GM06990 (cell line): ENCODE measurements around the gene S100A7A.

Experiments used
- DNase-seq: peaks from one replicate; pipeline ENCODE4 v3.0.0-alpha.2; 2011; ENCODE audit not compliant: insufficient read length; ENCODE audit errors: extremely low read depth
- H3K27me3 ChIP-seq: replicated peaks from 2 replicates; pipeline ENCODE4 v1.6.0; 2011; ENCODE audit warnings: low read length; ENCODE audit not compliant: control insufficient read depth, insufficient read depth
- H3K36me3 ChIP-seq: 2 replicates; pipeline ENCODE4 v1.5.1; 2011; ENCODE audit warnings: low read length; ENCODE audit not compliant: control insufficient read depth, insufficient read depth
- H3K4me3 ChIP-seq: replicated peaks from 2 replicates; pipeline ENCODE4 v1.5.1; 2011; ENCODE audit warnings: low read depth, mild to moderate bottlenecking, control low read depth, low read length
- TF ChIP-seq, protein P1 (sequence below): IDR thresholded peaks from 2 replicates; pipeline ENCODE4 v1.5.1; 2011; ENCODE audit warnings: low read length, control low read depth, mild to moderate bottlenecking, inconsistent platforms; ENCODE audit not compliant: insufficient read depth, poor library complexity, severe bottlenecking

Gene S100A7A

GRCh38 chr1:153389973-153390879, 26.1 kb upstream of the S100A7A start:
- no peak for DNase-seq
- TF ChIP-seq, protein P1, sequence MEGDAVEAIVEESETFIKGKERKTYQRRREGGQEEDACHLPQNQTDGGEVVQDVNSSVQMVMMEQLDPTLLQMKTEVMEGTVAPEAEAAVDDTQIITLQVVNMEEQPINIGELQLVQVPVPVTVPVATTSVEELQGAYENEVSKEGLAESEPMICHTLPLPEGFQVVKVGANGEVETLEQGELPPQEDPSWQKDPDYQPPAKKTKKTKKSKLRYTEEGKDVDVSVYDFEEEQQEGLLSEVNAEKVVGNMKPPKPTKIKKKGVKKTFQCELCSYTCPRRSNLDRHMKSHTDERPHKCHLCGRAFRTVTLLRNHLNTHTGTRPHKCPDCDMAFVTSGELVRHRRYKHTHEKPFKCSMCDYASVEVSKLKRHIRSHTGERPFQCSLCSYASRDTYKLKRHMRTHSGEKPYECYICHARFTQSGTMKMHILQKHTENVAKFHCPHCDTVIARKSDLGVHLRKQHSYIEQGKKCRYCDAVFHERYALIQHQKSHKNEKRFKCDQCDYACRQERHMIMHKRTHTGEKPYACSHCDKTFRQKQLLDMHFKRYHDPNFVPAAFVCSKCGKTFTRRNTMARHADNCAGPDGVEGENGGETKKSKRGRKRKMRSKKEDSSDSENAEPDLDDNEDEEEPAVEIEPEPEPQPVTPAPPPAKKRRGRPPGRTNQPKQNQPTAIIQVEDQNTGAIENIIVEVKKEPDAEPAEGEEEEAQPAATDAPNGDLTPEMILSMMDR = no peak
- peaks cover 1% of the 10 kb centered on the region; the same call in 1 of the 2 replicates for H3K27me3 ChIP-seq
- H3K4me3 ChIP-seq = no peak overlapping the region
- H3K36me3 ChIP-seq = no peaks in the 10 kb centered on the region

DNA sequence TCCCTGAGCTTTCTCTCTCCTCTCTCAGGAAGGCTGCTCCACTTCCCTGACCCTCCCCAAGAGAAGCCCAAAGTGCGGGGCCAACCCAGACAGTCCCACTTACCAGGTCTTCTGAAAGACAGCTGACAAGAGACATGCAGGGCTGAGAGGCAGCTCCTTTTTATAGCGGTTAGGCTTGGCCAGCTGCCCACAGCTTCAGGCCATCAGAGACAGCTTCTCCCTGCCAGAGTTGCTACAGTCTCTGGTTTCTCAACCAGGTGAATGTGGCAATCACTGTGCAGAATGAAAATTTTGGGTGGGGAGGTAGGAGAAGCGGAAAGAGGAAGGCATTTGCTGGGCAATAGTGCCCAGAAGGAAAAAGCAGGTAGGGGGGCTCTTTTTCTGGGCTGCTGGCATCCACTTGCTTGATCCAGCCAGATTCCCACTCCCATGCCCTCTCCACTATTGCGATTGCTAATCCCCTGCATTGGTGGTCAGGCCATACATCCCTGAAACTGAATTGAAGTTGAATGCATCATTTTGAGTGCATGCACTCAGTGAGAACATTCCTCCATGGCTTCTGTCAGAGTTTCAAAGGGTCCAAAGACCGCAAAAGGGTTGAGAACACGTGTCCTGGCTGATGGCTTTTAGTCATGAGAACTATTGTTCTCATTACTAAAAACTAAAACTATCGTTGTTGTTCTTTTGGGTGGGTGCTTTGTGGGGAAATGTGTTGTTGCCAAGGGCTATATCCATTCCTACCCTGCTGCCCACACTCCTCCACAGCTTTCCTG, 25.2 kb upstream of the S100A7A start, which contains the start of gene S100A8:
Gene S100A8, minus strand, starts transcription at position 136 of the 773 bp plus-strand sequence. CDS start 538 bp downstream, outside the sequence.
- no peak for DNase-seq
- TF ChIP-seq, protein P1 = no peak

DNA sequence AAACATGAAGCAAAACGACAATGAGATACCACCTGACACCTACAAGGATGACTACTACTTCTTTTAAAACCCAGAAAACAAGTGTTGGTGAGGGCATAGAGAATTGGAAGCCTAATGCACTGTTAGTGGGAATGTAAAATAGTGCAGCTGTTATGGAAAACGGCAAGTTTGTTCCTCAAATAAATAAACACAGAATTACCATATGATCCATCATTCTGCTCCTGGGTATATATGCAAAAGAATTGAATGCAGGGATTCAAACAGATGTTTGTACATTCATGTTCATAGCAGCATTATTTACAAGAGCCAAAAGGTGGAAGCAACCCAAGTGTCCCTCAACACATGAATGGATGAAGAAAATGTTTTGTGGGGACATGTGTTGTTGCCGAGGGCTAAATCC, 24.1 kb upstream of the S100A7A start:
- H3K27me3 ChIP-seq = peaks cover 3% of the 10 kb centered on the region
- no peak for DNase-seq
- H3K36me3 ChIP-seq = no peaks in the 10 kb centered on the region
- no peak overlapping the region for H3K4me3 ChIP-seq
- TF ChIP-seq, protein P1 = no peak

More for the DNA sequence above, 25.2 kb upstream of the S100A7A start, which contains the start of gene S100A8:
- no peak within 1 kb of the TSS for H3K4me3 ChIP-seq
- peaks cover 1% of the 10 kb centered on the region; the same call in 1 of the 2 replicates for H3K27me3 ChIP-seq
- H3K36me3 ChIP-seq = no peaks in the 10 kb centered on the region

DNA sequence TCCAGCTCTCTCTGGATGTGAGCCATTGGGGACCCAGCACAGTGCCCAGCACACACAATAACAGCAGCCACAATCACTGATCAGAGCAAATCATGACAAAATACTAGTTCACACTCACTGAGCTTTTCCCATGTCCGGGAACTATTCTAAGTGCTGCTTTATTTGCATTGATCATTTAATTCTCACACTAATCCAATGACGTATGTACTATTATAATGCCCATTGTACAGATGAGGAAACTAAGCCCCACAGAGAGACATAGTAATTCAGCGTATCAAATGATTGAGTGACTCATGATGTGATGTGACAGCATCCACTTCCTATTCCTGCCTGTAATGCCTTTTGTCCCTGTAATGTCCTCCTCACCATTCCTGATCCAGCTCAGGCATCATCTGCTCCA, 23.5 kb upstream of the S100A7A start:
- Histone ChIP-seq H3K36me3 (no peaks in the 10 kb centered on the region), H3K27me3 (peaks cover 3% of the 10 kb centered on the region), H3K4me3 (no peak overlapping the region)
- DNase-seq = no peak
- TF ChIP-seq, protein P1 = no peak

DNA sequence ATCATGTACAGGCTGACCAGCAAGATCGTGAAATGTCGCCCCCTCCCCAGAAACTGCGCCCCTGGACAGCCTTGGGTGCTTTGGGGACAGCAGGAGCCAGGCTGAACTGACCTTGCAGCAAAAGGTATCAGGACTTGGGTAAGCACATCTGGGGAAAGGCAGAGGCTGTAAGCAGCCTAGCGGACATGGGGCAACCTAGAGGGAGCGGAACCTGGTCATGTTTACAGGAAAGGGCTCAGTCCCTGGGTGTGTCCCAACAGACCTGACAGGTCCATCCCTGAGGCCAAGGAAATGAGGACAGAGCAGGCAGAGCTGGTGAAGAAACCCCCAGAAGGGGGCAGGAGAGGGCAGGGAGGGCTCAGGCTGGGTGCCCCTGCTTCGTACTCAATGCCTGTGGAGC, 22.4 kb upstream of the S100A7A start:
- DNase-seq = no peak
- Histone ChIP-seq H3K36me3 (no peaks in the 10 kb centered on the region), H3K4me3 (no peak overlapping the region), H3K27me3 (peaks cover 3% of the 10 kb centered on the region)
- TF ChIP-seq, protein P1 = no peak
